Measurements from ENCODE around the gene ACE. TPM values are rescaled to one million over a fixed set of nuclear protein-coding genes. Genes with fewer than 3 reads are reported as not detected.
A peak's percentile ranks its signal among the peaks of the same experiment; 100 is the strongest.

The ACE gene
- total RNA-seq, 4 donors from 2014 or later, result 3.1 to 5.8 (median 4.2) TPM

- no peaks in the 10 kb centered on the region for H3K27me3 ChIP-seq
- H3K4me3 ChIP-seq, result no peak overlapping the region
- no peaks in the 10 kb centered on the region for H3K9me3 ChIP-seq
- no peak overlapping the region for H3K27ac ChIP-seq
- intact Hi-C loops (cut with DNase I), result no loop called here
- H3K36me3 ChIP-seq, result peaks cover 0 to 6% (median 0%) of the 10 kb centered on the region in 3 donors
- 89 to 95% methylated on average over 2 to 4 of the region's 6 CpGs for WGBS, 2 donors
- H3K4me1 ChIP-seq, result peaks cover 29 to 87% (median 50%) of the 10 kb centered on the region in 3 donors
- DNase-seq, result no peak
- no peak for TF ChIP-seq POLR2A (IDR thresholded peaks at IDR 0.05)
- TF ChIP-seq CTCF (IDR thresholded peaks at IDR 0.05), result no peak
Observed at GRCh38 chr17:63443053-63443452, 33.8 kb upstream of the ACE start.

- Histone ChIP-seq H3K27me3 (no peaks in the 10 kb centered on the region), H3K4me3 (peak overlapping the region in 1 of 4 donors; percentile 87), H3K27ac (peak overlapping the region in 1 of 4 donors; percentile 34), H3K4me1 (peaks cover 22 to 84% (median 38%) of the 10 kb centered on the region in 3 donors), H3K36me3 (peaks cover 0 to 6% (median 0%) of the 10 kb centered on the region in 3 donors), H3K9me3 (no peaks in the 10 kb centered on the region)
- DNase-seq, result no peak
- intact Hi-C loops (cut with DNase I), result no loop called here
- WGBS, 2 donors, result 63 to 67% methylated on average over 3 of the region's 3 CpGs
- TF ChIP-seq POLR2A (IDR thresholded peaks at IDR 0.05), result no peak
- no peak for TF ChIP-seq CTCF (IDR thresholded peaks at IDR 0.05)
Observed at GRCh38 chr17:63444457-63444856, 32.4 kb upstream of the ACE start.

- intact Hi-C loops (cut with DNase I), result no loop called here
- 53 to 56% methylated on average over 5 to 7 of the region's 7 CpGs for WGBS, 2 donors
- H3K27me3 ChIP-seq, result no peaks in the 10 kb centered on the region
- no peak for TF ChIP-seq POLR2A (IDR thresholded peaks at IDR 0.05)
- TF ChIP-seq CTCF (IDR thresholded peaks at IDR 0.05), result no peak
- peak overlapping the region; percentile 94 to 99 (median 95) for H3K27ac ChIP-seq
- H3K4me1 ChIP-seq, result peaks cover 21 to 84% (median 36%) of the 10 kb centered on the region in 3 donors
- peak overlapping the region; percentile 72 to 87 (median 82) for H3K4me3 ChIP-seq
- no peaks in the 10 kb centered on the region for H3K9me3 ChIP-seq
- H3K36me3 ChIP-seq, result peaks cover 0 to 6% (median 0%) of the 10 kb centered on the region in 3 donors
- DNase-seq, result no peak
Observed at GRCh38 chr17:63445065-63445464, 31.8 kb upstream of the ACE start.

GRCh38 chr17:63445571-63445953, 31.3 kb upstream of the ACE start:
- no peaks in the 10 kb centered on the region for H3K27me3 ChIP-seq
- no peak for DNase-seq
- H3K27ac ChIP-seq, result peak overlapping the region; percentile 94 to 99 (median 95)
- TF ChIP-seq POLR2A (IDR thresholded peaks at IDR 0.05) (no peak), CTCF (IDR thresholded peaks at IDR 0.05) (no peak)
- peaks cover 0 to 6% (median 0%) of the 10 kb centered on the region in 3 donors for H3K36me3 ChIP-seq
- 19% methylated on average over 3 of the region's 24 CpGs; no CpG with 5 or more reads in 1 of the 2 donors for WGBS, 2 donors
- peaks cover 17 to 84% (median 31%) of the 10 kb centered on the region in 3 donors for H3K4me1 ChIP-seq
- H3K4me3 ChIP-seq, result peak overlapping the region; percentile 72 to 87 (median 82)
- intact Hi-C loops (cut with DNase I), result no loop called here
- no peaks in the 10 kb centered on the region for H3K9me3 ChIP-seq

- no peak for DNase-seq
- intact Hi-C loops (cut with DNase I), result no loop called here
- no peaks in the 10 kb centered on the region for H3K27me3 ChIP-seq
- TF ChIP-seq CTCF (IDR thresholded peaks at IDR 0.05), result peak; percentile 20 to 55 (median 41)
- peak in 1 of 4 donors; percentile 70 for TF ChIP-seq POLR2A (IDR thresholded peaks at IDR 0.05)
- peak within 1 kb of the TSS; percentile 72 to 87 (median 82) for H3K4me3 ChIP-seq
- H3K4me1 ChIP-seq, result peaks cover 17 to 79% (median 30%) of the 10 kb centered on the region in 3 donors
- peaks cover 0 to 6% (median 0%) of the 10 kb centered on the region in 3 donors for H3K36me3 ChIP-seq
- 0% methylated on average over 4 of the region's 99 CpGs; no CpG with 5 or more reads in 1 of the 2 donors for WGBS, 2 donors
- H3K27ac ChIP-seq, result peak within 1 kb of the TSS; percentile 94 to 99 (median 95)
- H3K9me3 ChIP-seq, result no peaks in the 10 kb centered on the region
Observed at GRCh38 chr17:63445954-63446752, 30.7 kb upstream of the ACE start, which contains the start of gene CYB561. TSS of gene CYB561 (minus strand) at chr17:63446306. CDS start at chr17:63437547, 8,759 bp downstream.

Data from esophagus squamous epithelium (tissue), 5 donors.